ENCODE data around the gene FGFBP3. TPM values are rescaled to one million over a fixed set of nuclear protein-coding genes. Genes with fewer than 3 reads are reported as not detected.

The FGFBP3 gene, protein sequence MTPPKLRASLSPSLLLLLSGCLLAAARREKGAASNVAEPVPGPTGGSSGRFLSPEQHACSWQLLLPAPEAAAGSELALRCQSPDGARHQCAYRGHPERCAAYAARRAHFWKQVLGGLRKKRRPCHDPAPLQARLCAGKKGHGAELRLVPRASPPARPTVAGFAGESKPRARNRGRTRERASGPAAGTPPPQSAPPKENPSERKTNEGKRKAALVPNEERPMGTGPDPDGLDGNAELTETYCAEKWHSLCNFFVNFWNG
- 1 to 10 TPM in 2 of 4 donors, under 1 TPM in 2; 0.75 to 7.8 (median 1.0) TPM for total RNA-seq

- H3K4me3 ChIP-seq, result peak within 1 kb of the TSS; percentile 56 to 94 (median 78)
- WGBS, 2 donors (ENCODE audit: low coverage in 1 of 2), result 0% methylated on average over 11 to 19 of the region's 19 CpGs
- no peaks in the 10 kb centered on the region for H3K9me3 ChIP-seq
- in situ Hi-C loops (cut with MboI; ENCODE audit: low pct_ligation_motif_present in 1 of 4, low pct_unique_long_range_greater_than_20kb in 1 of 4, low sequenced_read_pairs in 3 of 4) (loop anchor here (25.0 kb wide), 2 partner anchors 122 to 522 kb away; partner anchors contain the start of gene TNKS2 (in 1 of the 4)), intact Hi-C loops (cut with DNase I; ENCODE audit: low total_unique reads) (no loop called here)
- H3K27ac ChIP-seq, result peak within 1 kb of the TSS; percentile 76 to 84 (median 81)
- TF ChIP-seq CTCF (IDR thresholded peaks at IDR 0.05) (peak in 1 of 5 experiments; percentile 6), EP300 (IDR thresholded peaks at IDR 0.05; ENCODE audit: low read depth) (no peak)
- no peaks in the 10 kb centered on the region for H3K36me3 ChIP-seq
- peak; percentile 28 for DNase-seq
- peaks cover 0 to 20% (median 3%) of the 10 kb centered on the region in 4 donors for H3K4me1 ChIP-seq
- no peaks in the 10 kb centered on the region for H3K27me3 ChIP-seq
These were observed at the start of gene FGFBP3 for GRCh38 chr10:91909117-91909677. Gene FGFBP3, minus strand, starts transcription at chr10:91909486. Its CDS starts 517 bp downstream, at chr10:91908969.

GRCh38 chr10:91957091-91957490 is 47.8 kb upstream of the FGFBP3 start:
- Histone ChIP-seq H3K36me3 (peaks cover 0 to 83% (median 36%) of the 10 kb centered on the region in 4 donors), H3K4me1 (no peaks in the 10 kb centered on the region), H3K4me3 (no peak overlapping the region), H3K27ac (no peak overlapping the region), H3K27me3 (no peaks in the 10 kb centered on the region), H3K9me3 (no peaks in the 10 kb centered on the region)
- in situ Hi-C loops (cut with MboI; ENCODE audit: low pct_ligation_motif_present in 1 of 4, low pct_unique_long_range_greater_than_20kb in 1 of 4, low sequenced_read_pairs in 3 of 4) (no loop called here), intact Hi-C loops (cut with DNase I; ENCODE audit: low total_unique reads) (no loop called here)
- DNase-seq, result no peak
- WGBS, 2 donors (ENCODE audit: low coverage in 1 of 2), result 93 to 100% methylated on average over 1 of the region's 1 CpG
- no peak for TF ChIP-seq POLR2AphosphoS5 (IDR thresholded peaks at IDR 0.05)
- TF ChIP-seq EP300 (IDR thresholded peaks at IDR 0.05; ENCODE audit: low read depth), result no peak
- no peak for TF ChIP-seq CTCF (IDR thresholded peaks at IDR 0.05)

DNA sequence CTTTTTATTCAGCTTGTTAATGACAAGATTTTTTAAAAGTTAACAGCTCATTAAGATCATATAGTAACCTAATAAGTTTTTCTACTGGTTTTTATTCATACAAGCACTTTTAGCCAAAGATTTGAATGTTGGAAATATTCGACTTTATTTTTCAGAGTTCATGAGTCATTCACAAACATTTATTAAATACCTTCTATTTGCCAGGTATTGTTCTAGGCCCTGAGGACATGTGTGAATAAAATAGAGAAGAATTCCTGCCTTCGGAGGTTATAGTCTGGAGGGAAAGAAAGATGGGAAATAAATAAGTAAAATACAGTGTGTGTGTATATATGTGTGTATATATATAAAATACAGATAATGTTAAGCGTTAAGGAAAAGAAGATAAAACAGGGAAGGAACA is 45.8 kb upstream of the FGFBP3 start:
- Histone ChIP-seq H3K4me3 (no peak overlapping the region), H3K36me3 (peaks cover 0 to 77% (median 35%) of the 10 kb centered on the region in 4 donors), H3K27me3 (no peaks in the 10 kb centered on the region), H3K4me1 (no peaks in the 10 kb centered on the region), H3K9me3 (no peaks in the 10 kb centered on the region), H3K27ac (no peak overlapping the region)
- intact Hi-C loops (cut with DNase I; ENCODE audit: low total_unique reads), result no loop called here
- WGBS, 2 donors (ENCODE audit: low coverage in 1 of 2), result 86 to 97% methylated on average over 3 of the region's 3 CpGs
- DNase-seq, result no peak
- no peak for TF ChIP-seq POLR2A (IDR thresholded peaks at IDR 0.05)
- no peak for TF ChIP-seq POLR2AphosphoS5 (IDR thresholded peaks at IDR 0.05)
- TF ChIP-seq EP300 (IDR thresholded peaks at IDR 0.05; ENCODE audit: low read depth), result no peak
- TF ChIP-seq CTCF (IDR thresholded peaks at IDR 0.05), result no peak
- in situ Hi-C loops (cut with MboI; ENCODE audit: low pct_ligation_motif_present in 1 of 4, low pct_unique_long_range_greater_than_20kb in 1 of 4, low sequenced_read_pairs in 3 of 4), result no loop called here

GRCh38 chr10:91953600-91954160 is 44.4 kb upstream of the FGFBP3 start:
- Histone ChIP-seq H3K9me3 (no peaks in the 10 kb centered on the region), H3K4me3 (no peak overlapping the region), H3K36me3 (peaks cover 0 to 68% (median 28%) of the 10 kb centered on the region in 4 donors), H3K27ac (no peak overlapping the region), H3K27me3 (no peaks in the 10 kb centered on the region), H3K4me1 (no peaks in the 10 kb centered on the region)
- TF ChIP-seq CTCF (IDR thresholded peaks at IDR 0.05) (no peak), POLR2A (IDR thresholded peaks at IDR 0.05) (no peak), EP300 (IDR thresholded peaks at IDR 0.05; ENCODE audit: low read depth) (no peak), POLR2AphosphoS5 (IDR thresholded peaks at IDR 0.05) (no peak)
- intact Hi-C loops (cut with DNase I; ENCODE audit: low total_unique reads), result no loop called here
- DNase-seq, result no peak
- 94% methylated on average over 2 of the region's 2 CpGs for WGBS, 2 donors (ENCODE audit: low coverage in 1 of 2)
- in situ Hi-C loops (cut with MboI; ENCODE audit: low pct_ligation_motif_present in 1 of 4, low pct_unique_long_range_greater_than_20kb in 1 of 4, low sequenced_read_pairs in 3 of 4), result no loop called here
